Activated T-helper 2 cell treated with anti-CD3 and anti-CD28 coated beads, Interferon-gamma antibody, Interleukin-2, Interleukin-4, amounts not matched to agents 10 μg/mL and 5 μg/mL and 100 μg/mL, durations not matched to agents 14 hours and 24 hours and 36 hours (primary cell): ENCODE data around the gene DBNL. TPM values are rescaled to one million over a fixed set of nuclear protein-coding genes. Genes with fewer than 3 reads are reported as not detected.
"Not testable (repeated sequence)": the region's sequence is repeated elsewhere in the genome, so short reads cannot be mapped to it uniquely, and the experiment has no call there.

ENCODE experiments used
- DNase-seq: peaks from one replicate; pipeline ENCODE4 v3.0.0; 2021; ENCODE audit warnings: low spot score
- H3K27ac Mint-ChIP-seq: one replicate; pipeline ENCODE4 v1.8.0; 2021; ENCODE audit warnings: mixed read lengths
- H3K27me3 Mint-ChIP-seq: one replicate; pipeline ENCODE4 v1.8.0; 2021; ENCODE audit warnings: low read depth, mixed read lengths
- H3K36me3 Mint-ChIP-seq: one replicate; pipeline ENCODE4 v1.8.0; 2021; ENCODE audit warnings: low read depth, mixed read lengths
- H3K4me1 Mint-ChIP-seq: one replicate; pipeline ENCODE4 v1.8.0; 2021; ENCODE audit warnings: low read depth, mixed read lengths
- H3K4me3 Mint-ChIP-seq: one replicate; pipeline ENCODE4 v1.8.0; 2021; ENCODE audit warnings: low read depth, mild to moderate bottlenecking, moderate library complexity, mixed read lengths
- H3K9me3 Mint-ChIP-seq: one replicate; pipeline ENCODE4 v1.8.0; 2021; ENCODE audit warnings: mixed read lengths
- intact Hi-C: fragments of 100-400 bp; cut with micrococcal nuclease; formaldehyde crosslinking; loops from one replicate; pipeline ENCODE4 v1.15.1; 2023
- total RNA-seq: library from RNA; stranded (reverse); gene quantifications from 2 replicates; pipeline ENCODE4 v1.2.3, GENCODE V29; 2022

Gene DBNL
- total RNA-seq, 1 donor from 2014 or later, result 143 TPM

DNA sequence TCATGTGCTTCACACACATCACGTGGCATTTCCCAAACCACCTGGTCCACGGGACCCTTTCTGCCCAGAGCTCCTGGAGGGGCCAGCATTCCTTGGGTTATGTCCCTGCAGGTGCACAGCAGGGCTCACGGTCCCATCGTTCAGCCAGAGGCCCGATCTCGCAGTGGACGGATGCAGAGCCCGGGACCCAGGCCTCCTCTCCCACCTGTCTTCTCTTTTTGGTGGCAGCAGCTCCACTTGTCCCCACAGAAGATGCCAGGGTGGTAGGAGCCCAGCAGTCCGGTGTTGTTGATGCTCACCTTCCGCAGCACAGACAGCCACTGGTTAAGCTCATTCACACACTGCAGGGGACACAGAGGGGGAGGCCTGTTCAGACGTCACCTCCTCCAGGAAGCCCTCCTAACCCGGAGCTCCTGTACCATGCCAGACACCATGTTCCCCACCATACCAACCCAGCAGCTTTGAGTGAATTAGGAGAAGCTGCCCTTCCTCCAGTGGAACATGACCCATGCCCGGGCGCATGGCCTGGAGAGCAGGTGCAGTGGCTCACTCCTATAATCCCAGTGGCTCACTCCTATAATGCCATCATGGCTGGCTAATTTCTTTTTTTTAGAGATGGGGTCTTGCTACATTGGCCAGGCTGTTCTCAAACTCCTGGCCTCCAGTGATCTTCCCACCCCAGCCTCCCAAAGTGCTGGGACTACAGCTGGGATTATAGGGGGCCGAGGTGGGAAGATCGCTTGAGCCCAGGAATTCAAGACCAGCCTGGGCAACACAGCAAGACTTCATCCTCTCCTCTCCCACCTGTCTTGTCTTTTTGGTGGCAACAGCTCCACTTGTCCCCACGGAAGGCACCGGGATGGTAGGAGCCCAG lies 10.3 kb upstream of the DBNL start:
- H3K36me3 Mint-ChIP-seq, H3K9me3 Mint-ChIP-seq, intact Hi-C loops, DNase-seq, H3K4me1 Mint-ChIP-seq, H3K27ac Mint-ChIP-seq, H3K4me3 Mint-ChIP-seq, H3K27me3 Mint-ChIP-seq: not testable (repeated sequence)

DNA sequence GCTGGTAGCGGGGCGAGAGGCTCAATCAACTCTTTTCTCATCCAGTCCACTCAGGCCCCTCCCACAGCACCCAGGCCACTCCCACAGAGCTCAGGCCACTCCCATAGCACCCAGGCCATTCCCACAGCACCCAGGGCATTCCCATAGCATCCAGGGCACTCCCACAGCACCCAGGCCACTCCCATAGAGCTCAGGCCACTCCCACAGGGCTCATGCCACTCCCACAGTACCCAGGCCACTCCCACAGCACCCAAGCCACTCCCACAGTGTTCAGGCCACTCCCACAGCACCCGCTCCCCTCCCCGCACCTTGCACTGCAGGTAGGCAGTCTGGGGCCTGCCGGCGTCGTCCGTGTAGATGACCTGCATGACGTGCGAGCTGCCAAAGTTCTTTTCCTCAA lies 8.1 kb upstream of the DBNL start:
- H3K4me3 Mint-ChIP-seq, H3K9me3 Mint-ChIP-seq, H3K36me3 Mint-ChIP-seq, H3K27me3 Mint-ChIP-seq, intact Hi-C loops, H3K4me1 Mint-ChIP-seq, DNase-seq, H3K27ac Mint-ChIP-seq: not testable (repeated sequence)

DNA sequence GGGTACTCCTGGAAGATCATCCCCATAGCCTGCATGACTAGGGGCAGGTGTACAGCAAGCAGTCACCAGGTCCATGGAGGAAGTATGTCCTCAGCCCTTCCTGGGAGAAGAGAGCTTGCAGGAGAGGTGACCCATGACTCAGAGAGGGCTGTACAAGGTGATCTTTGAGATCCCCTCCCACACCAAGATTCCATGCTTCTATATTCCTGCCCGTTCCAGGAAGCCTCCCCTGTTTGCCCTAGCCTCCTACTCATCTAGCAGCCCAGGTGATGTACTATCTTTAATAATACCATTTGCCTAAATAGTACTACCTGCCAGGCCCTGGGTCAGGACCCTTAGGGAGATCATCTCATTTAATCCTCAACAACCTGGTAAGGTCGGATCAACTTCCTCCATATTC lies 6.6 kb upstream of the DBNL start:
- H3K27ac Mint-ChIP-seq, H3K4me3 Mint-ChIP-seq, intact Hi-C loops, H3K9me3 Mint-ChIP-seq, DNase-seq, H3K27me3 Mint-ChIP-seq, H3K36me3 Mint-ChIP-seq, H3K4me1 Mint-ChIP-seq: not testable (repeated sequence)

DNA sequence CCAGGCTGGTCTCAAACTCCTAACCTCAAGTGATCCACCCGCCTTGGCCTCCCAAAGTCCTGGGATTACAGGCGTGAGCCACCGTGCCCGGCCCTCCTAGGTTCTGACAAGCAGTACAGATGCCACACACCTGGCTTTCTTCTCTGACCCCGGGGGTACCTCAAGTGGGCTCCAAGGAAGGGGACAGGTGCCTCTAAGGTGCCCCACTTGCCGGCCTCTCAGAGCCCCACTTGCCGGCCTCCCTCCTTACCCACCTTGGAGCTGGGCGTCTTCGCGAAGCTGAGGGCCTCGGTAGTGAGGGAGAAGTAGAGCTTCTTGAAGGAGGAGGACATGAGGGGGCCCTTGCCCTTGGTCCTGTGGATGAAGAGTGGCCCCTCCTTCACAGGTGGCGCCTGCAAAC lies 5.9 kb upstream of the DBNL start:
- H3K4me1 Mint-ChIP-seq, H3K9me3 Mint-ChIP-seq, H3K4me3 Mint-ChIP-seq, H3K27me3 Mint-ChIP-seq, H3K27ac Mint-ChIP-seq, DNase-seq, intact Hi-C loops, H3K36me3 Mint-ChIP-seq: not testable (repeated sequence)

DNA sequence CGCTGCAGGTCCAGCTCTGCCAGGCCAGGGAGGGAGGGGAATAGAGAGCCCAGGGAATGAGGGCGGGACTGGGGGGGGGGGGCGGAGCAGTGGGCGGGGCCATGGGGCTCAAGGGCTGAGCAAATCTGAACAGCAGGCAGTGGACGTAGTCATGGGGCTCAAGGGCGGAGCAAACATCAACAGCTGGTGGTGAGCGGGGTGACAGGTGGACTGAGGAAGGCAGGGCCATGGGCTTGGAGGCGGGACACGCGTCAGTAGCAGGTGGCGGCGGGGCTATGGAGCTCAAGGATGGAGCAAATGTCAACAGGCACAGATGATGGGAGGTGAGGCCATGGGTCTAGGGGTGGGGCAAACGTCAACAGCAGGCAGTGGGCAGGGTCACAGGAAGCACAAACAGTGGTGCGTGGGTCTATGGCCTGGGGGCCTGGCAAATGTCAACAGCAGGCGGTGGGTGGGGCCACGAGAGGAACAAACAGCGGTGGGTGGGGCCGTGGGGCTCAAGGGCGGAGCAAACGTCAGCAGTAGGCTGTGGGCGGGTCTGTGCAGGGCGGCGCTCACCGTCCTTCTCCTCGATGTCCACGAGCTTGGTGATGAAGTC lies 5.4 kb upstream of the DBNL start:
- H3K4me1 Mint-ChIP-seq, H3K36me3 Mint-ChIP-seq, intact Hi-C loops, H3K9me3 Mint-ChIP-seq, H3K27me3 Mint-ChIP-seq: not testable (repeated sequence)
- DNase-seq, result peak; percentile 81
- Mint-ChIP-seq H3K4me3 (peak overlapping the region; percentile 22), H3K27ac (peak overlapping the region; percentile 59)

DNA sequence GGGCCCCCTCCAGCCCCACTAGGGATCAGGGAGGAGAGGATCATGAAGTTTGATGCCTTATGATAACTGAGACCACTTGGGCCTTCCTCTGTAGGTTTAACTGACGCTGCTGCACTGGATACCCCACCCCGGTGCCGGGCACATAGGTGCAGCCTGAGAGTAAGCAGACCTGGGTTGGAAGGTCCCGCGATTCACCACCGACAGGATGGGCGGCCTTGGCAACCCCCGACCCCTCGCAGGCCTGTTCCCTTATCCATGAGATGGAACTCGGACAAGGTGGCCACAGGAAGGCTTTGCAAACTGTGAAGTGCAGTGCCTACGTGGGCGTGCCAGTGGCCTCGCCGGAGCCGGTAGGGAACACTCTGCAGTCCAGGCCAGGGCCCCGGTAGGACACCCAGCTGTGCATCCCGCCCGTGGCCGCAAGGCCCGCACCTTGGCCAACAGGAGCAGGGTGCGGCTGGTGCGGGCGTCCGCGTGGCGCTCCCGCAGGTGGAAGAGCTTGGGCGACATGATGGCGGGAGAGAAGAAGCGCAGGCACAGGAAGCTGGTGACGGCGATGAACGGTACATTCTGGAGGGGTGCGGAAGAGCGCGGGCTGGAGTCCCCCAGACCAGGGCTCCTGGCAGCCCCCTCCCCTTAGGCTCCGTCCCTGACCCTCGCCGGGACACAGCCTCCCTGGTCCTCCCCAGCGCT lies 4.6 kb upstream of the DBNL start:
- H3K36me3 Mint-ChIP-seq, H3K9me3 Mint-ChIP-seq, H3K27me3 Mint-ChIP-seq, H3K4me1 Mint-ChIP-seq, DNase-seq, intact Hi-C loops: not testable (repeated sequence)
- Mint-ChIP-seq H3K4me3 (peak overlapping the region; percentile 71), H3K27ac (peak overlapping the region; percentile 71)

DNA sequence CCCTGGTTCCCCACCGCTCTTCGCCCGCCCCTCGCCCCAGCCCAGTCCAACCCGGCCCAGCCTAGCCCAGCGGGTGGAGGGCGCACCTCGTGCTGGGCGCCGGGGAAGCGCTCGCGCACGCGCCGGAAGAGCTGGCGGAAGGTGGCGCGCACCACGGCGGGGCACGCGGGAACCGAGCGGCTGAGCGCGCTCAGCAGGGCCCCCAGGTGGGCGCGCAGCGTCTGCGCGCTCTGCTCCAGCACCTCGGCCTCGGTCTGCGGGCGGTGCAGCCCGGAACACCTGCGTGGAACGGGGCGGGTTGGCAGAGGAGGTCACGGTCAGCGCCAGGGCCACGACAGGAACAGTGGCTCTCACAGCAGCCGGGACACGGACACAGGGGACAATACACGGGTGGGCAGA lies 4.0 kb upstream of the DBNL start:
- H3K4me3 Mint-ChIP-seq, result peak overlapping the region; percentile 75
- H3K27me3 Mint-ChIP-seq, H3K4me1 Mint-ChIP-seq, H3K9me3 Mint-ChIP-seq, intact Hi-C loops, H3K36me3 Mint-ChIP-seq: not testable (repeated sequence)
- peak; percentile 61 for DNase-seq
- peak overlapping the region; percentile 79 for H3K27ac Mint-ChIP-seq

DNA sequence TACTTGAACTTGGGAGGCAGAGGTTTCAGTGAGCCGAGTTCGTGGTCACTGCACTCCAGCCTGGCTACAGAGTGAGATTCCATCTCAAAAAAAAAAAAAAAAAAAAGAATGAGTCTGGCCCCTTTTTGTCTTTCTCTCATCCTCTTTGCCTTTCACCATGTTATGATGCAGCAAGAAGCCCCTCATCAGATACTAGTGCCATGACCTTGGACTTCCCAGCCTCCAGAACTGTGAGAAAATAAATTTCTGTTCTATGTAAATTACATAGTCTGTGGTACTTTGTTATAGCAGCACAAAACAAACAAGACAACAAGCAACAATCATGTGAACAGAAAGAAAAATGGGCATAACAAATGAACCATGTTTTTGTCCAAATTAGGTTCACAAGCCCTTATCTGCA lies 2.3 kb upstream of the DBNL start:
- H3K27me3 Mint-ChIP-seq, result no peaks in the 10 kb centered on the region
- no peak for DNase-seq
- H3K4me1 Mint-ChIP-seq, result peaks cover 26% of the 10 kb centered on the region
- intact Hi-C loops, result no loop called here
- H3K27ac Mint-ChIP-seq, result peak overlapping the region; percentile 51
- no peaks in the 10 kb centered on the region for H3K9me3 Mint-ChIP-seq
- peaks cover 21% of the 10 kb centered on the region for H3K36me3 Mint-ChIP-seq
- H3K4me3 Mint-ChIP-seq, result peak overlapping the region; percentile 48

DNA sequence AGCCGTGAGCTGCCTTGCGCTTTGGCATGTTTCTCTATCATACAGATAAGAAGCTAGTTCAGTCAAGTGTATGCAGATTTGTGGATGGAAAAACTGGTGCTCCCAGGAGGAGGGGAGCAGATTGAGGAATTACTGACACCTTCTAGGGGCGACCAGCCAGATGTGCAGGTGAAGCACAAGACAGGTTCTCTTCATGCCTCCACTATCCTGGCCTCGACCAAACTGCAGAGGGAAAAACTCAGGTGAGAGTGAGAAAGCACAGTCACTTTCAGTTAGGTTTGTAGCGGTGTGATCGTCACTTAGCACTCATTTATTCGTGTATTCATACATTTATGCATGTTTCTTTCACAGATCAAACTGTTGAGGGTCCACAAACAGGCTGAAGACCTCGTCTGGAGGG lies 600 bp upstream of the DBNL start:
- Mint-ChIP-seq H3K9me3 (no peaks in the 10 kb centered on the region), H3K27ac (peak overlapping the region; percentile 83), H3K4me1 (peaks cover 33% of the 10 kb centered on the region), H3K36me3 (peaks cover 33% of the 10 kb centered on the region), H3K4me3 (peak overlapping the region; percentile 90), H3K27me3 (no peaks in the 10 kb centered on the region)
- intact Hi-C loops, result loop anchor here (1.0 kb wide), 2 partner anchors 25 to 38 kb away; partner anchors contain the start of gene POLM
- no peak for DNase-seq

DNA sequence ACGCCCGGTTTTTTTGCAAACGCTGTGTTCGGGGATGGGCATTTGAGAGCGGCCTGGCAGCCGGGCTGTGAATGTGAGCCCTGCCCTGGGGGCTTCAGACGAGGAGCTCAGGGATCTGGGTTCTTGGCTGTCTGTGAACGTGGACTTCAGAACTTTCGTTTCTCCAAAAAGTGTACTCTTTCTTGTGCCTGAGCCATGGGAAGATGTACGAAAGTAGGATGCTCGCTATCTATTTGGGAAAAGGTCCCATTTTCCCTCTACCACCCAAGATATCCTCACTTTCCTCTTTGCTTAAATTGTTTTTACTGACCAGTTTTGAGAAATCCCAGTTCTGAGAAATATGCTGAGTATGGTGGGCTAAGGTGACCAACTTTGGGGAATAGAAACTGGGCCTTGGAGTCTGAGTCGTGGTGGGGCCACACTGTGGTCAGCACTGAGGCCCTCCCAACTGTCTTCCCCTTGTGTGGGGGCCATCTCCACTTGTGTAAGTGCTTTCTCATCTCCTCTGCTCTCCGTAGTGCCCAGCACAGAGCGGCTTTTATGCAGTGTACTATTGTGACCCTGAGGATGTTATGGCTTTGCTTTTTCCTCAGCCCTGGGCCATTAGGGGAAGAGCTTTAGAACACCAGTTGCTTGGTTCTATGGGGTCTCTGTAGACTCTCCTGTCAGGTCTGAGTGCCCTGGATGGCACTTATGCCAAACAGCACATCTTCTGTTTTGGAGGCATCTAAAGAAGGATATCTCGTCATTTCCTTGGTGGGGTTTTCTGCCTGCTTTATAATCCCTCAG lies 918 bp downstream of the DBNL start:
- H3K27me3 Mint-ChIP-seq, result no peaks in the 10 kb centered on the region
- peak overlapping the region; percentile 90 for H3K4me3 Mint-ChIP-seq
- H3K36me3 Mint-ChIP-seq, result peaks cover 45% of the 10 kb centered on the region
- intact Hi-C loops, result no loop called here
- H3K9me3 Mint-ChIP-seq, result no peaks in the 10 kb centered on the region
- H3K27ac Mint-ChIP-seq, result peak overlapping the region; percentile 87
- no peak for DNase-seq
- peaks cover 30% of the 10 kb centered on the region for H3K4me1 Mint-ChIP-seq

DNA sequence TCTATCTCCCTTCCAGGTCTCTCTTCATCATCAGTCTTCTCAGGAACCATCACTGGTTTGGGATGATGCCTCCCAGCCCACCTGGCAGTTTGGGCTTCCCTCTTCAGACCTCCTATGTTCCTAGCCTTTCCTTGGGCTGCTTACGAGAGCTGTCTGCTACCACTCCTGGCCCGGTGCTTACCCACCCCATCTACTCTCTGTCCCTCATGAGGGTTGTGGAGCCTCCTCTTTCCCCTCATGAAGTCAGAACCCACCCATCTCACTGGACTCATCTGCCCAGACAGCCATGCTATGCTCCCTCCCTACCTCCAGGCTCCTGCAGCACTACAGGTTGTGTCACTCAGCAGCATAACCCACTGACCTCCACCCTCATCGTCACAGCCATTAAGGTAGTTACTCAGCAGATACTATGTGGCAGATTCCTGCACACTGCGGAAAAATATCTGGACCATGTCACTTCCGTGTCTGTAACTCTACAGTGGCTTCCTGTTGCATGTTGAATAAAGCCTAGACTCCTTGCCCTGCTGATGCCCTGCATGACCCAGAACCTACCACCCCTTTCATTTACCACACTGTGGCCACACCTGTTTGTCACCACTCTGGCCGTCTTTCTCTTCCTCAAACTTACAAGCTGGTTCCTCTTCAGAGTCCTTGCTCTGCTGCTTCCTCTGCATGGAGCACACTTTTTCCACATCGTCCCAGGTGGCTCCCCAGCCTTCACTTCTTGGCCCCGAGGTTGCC lies 2.0 kb downstream of the DBNL start:
- Mint-ChIP-seq H3K36me3 (peaks cover 56% of the 10 kb centered on the region), H3K27ac (peak overlapping the region; percentile 87), H3K4me1 (peaks cover 33% of the 10 kb centered on the region), H3K9me3 (no peaks in the 10 kb centered on the region), H3K4me3 (peak overlapping the region; percentile 90), H3K27me3 (no peaks in the 10 kb centered on the region)
- intact Hi-C loops, result no loop called here
- DNase-seq, result no peak
